HT1080 (cell line): ENCODE results near the gene SHROOM3. TPM values are rescaled to one million over a fixed set of nuclear protein-coding genes. Genes with fewer than 3 reads are reported as not detected.
"Not testable (repeated sequence)": the region's sequence is repeated elsewhere in the genome, so short reads cannot be mapped to it uniquely, and the experiment has no call there.

ENCODE experiments used
- DNase-seq: peaks from one replicate; pipeline ENCODE4 v3.0.0-alpha.2; 2015; ENCODE audit warnings: low read depth
- polyA plus RNA-seq, 2 experiments: library from polyadenylated mRNA; depleted of rRNA; stranded (reverse); fragments of >200 nt; gene quantifications; 2 replicates each; pipeline ENCODE4 v1.2.3, GENCODE V29; 2015
- total RNA-seq: library from RNA; depleted of rRNA; stranded (reverse); fragments of >200 nt; shearing (Covaris generic); gene quantifications from 2 replicates; pipeline ENCODE4 v1.2.3, GENCODE V29; 2014; rRNA removed

Gene SHROOM3
- total RNA-seq = 8.0 and 11.8 TPM in 2 replicates
- 4.1 and 4.3 TPM in 2 replicates for polyA plus RNA-seq (2015; cell fraction: cytosol; rRNA removed)
- polyA plus RNA-seq (2015; cell fraction: nucleus; rRNA removed) = 12.5 and 13.3 TPM in 2 replicates

DNA sequence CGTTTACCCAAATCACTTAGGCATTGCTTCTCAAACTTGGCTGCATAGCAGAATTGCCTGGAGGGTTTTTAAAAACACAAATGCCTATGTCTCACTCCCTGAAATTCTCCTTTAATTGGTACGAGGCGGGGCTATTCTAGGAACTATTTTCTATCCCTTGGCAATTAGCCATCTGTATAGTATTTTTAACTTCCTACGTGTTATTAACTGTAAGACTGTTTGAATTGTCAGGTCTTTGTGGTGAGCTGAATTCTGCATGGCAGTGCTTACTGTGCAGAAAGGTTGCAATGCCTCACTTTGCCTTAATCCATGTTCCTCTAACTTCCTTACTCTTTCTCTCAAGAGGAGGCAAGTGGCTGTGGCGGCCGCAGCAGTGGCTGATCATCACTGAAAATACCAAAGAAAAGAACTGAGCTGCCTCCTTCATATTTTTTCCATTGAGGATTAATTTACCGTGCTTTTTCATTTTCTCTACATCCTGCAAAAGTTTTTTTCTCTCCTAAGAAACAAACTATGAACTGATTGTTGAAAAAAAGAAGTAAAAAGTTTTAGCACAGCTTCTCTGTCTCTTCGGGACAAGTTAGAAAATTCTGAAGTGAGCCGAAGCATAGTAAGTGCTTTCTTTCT is at the start of gene SHROOM3:
SHROOM3 (plus strand) TSS at position 329 of the 627 bp plus-strand sequence. CDS start 824 bp downstream, outside the sequence.
- DNase-seq = no peak

DNA sequence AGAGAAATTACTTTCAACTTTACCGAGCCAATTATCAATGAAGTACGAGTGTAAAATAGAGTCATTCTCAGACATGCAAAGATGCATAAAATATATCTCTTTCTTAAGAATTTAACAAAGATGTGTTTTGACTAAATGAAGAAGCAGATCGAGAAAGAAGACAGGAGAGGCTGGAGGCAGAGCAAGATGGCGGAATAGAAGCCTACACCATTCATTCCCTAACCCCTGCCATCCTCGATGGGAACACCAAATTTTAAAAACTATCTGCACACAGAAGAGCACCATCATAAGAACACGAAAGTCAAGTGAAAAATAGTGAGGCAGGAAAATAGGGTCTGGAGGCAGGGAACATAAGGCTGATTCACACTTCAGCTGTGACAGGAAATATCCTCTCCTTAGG is 49.1 kb upstream of the SHROOM3 start:
- DNase-seq = no peak

DNA sequence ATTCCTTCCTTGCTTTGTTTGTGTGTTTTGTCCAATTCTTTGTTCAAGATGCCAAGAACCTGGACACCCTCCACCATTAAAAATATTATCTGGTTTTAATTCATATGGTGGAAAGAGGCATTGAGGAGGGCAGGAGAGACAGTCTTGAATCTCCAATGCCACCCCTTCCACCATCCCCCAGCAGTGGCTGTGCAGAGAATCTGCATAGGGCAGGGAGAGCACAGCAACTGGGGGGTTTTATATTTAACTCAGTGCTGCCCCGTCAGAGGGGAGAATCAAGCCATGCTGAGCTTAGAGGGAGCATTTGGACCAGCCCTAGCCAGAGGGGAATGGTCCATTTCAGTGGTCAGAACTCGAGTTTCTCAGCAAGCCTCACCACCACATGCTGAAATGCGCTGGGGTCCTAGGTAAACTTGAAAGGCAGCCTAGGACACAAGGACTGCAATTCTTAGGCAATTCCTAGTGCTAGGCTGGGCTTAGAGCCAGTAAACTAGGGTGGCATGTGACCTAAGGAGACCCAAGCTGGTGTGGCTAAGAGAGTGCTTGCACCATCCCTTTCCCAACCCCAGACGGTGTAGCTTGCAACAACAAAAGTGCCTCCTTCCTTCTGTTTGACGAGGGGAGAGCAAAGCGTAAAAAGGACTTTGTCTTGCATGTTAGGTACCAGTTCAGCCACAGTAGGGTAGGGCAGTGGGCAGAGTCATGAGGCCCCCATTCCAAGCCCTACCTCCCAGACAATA is 48.3 kb upstream of the SHROOM3 start:
- DNase-seq = no peak

DNA sequence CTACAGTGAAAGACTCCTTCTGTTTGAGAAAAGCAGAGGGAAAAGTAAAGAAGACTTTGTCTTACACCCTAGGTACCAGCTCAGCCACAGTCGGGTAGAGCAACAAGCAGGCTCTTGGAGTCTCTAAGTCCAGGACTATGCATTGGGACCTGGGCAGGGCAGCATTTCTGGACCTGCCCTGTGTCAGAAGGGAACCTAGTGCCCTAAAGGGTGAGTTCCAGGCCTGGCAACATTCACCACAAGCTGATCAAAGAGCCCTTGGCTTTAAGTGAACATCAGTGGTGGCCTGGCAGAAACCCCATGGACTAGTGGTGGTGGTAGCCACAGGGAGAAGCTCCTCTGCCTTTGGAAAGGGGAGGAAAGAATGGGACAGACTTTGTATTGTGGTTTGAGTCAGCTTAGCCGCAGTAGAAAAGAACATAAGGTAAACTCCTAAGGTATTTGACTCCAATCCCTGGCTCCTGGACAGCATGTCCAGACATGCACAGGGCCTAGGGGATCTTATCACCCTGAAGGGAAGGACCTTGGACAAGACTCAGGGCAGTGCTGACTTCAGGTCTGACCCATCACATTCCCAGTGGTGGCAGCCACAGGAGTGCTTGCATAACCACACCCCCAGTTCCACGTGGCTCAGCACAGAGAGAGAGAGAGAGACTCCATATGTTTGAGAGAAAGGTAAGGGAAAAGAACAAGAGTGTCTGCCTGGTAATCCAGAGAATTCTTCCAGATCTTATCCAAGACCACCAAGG is 46.7 kb upstream of the SHROOM3 start:
- DNase-seq = peak; percentile 24

DNA sequence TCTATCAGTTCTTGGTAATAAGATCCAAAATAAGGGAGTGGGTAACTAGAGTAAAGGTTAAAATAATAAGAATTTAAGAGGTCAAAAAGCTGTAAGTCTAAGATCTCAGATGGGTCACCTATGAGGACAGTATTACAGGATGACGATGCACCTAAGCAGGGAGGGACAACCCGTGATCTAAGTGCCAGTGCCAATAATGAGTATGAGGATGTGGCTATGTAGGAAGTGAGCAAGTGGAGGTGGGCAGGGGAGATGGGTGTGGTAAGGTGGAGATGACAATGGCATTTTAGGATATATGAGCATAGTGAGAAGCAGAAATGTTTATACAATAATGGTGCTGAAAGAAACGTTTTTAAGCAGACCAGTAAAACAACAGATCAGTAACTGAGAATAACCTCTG is 33.4 kb upstream of the SHROOM3 start:
- DNase-seq = peak; percentile 60

DNA sequence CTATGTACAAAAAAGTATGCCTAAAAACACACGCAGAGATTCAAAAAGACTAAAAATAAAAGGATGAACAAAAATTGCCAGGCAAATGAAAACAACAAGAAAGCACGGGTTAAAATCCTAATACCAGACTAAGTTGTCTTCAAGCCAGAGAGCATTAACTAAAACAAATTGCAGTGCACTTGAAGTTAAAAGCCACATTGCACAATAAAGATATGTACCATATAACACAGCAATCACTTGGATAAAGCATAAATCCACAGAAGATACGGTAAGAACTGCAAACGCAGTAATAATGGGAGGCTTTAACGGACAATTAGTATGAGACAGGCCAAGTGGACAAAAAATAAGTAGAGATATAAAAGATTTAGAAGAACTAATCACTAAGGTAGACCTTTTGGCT is 28.9 kb upstream of the SHROOM3 start:
- no peak for DNase-seq

DNA sequence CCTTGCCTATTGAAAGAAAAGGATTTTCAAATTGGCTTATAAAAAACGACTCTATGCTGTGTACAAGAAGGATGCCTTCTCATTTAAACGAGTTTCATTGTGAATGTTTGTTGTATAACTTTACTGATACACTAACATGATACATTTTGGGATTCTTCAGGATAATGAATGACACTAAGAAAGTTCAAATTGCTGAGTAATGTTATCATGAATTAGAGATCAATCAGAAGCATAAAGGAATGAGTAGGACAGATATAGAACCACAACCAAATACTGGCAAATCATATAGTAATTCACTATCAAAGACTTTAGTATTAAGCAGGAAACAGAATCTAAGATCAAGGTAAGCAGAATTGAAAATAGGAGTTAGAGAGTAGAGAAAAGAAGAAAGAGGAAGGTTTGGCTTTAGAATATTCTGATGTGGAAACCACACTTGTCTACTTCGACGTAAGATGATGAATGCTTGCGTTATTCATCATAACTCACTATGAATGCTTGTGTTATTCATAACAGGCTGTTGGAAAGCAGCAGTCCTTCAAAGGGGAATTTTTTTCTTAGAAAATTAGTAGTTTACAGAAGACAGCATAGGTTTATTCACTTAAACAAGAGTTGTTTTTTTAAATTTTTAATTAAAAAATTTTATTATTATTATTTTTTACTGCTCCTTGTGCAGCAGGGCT is 27.4 kb upstream of the SHROOM3 start:
- no peak for DNase-seq

DNA sequence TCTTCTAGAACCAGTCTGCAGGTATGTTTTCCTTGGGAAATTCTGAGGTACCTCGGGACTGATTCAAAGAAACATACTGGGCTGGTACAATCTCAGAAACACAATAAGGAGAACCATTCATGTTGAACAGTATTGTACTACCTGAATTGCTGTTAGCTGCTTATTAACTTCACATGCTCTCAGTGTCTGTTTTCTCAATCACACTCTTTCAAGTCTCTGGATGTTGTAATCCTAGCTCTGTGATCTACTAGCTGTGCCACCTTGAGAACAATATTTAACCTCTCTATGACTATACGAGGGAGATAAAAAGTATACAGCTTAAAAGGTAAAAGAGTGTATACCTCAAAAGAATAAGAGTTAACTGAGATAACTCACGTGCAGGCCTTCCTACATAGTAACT is 24.4 kb upstream of the SHROOM3 start:
- no peak for DNase-seq

DNA sequence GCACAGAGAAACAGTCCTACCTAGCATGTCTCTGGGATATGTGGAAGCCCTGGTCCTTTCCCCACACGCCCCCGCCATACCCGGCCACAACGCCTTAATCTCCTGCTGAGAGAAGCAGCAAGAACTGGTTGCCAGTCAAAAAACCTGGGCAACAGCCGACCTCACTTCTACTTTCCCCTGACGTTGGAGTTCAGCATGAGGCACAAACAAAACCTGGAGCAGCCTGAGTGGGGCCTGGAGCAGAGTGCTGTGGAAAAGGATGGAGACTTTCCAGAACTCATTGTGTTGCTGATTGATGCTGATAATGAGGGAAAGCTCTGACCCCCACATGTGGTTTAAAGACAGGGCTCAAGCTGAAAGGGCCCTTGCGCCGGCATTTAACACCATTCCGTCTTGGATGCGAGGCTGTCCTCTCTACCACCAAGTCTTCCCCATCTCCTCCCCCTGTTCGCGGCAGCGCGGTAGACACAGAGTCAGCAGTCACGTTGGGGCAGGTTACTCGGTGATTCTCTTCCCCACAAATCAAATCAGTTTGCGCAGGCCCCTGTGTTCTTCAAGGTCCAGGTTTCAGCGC is 14.8 kb upstream of the SHROOM3 start:
- DNase-seq = no peak

DNA sequence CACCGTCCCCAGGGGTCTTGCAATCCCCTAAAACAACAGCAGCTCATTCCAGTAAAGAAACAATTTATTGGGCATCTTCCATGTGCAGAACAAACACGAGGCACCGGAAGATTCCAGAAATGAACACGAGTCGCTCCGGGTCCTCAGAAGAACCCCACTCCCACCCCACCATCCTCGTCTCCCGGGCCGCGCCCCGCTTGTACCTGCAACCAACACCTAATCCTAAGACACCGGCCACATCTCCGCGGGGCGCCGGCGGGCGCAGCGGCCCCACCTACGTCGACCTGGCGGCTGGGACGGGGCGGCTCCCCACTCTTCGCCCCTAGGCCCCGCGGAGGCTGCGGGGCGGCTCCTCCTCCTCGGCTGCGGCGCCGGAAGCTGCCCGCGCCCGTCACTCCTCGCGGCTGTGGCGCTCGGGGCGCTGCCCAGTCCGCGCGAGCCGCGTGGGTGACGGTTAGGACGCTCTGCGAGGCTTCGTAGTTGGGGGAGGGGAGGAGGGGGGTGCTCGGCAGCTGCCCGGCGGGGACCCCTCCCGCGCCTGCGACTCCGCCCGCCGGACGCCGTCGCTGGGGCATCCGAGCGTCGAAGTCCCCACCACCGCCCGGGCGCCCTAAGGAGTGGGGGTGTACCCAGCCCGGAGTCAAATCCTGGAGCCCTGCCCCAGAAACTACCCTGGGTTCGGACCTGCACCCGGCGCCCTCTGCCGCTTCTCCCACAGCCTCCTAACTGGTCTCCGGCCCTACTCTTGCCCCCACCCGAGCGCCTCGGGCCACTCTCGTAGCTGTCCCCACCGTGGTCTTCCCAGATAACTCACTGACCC is 14.1 kb upstream of the SHROOM3 start, which contains the start of gene CCDC158:
CCDC158 (minus strand) TSS at position 380 of the 820 bp plus-strand sequence. CDS start 17,934 bp downstream, outside the sequence.
- DNase-seq = no peak

DNA sequence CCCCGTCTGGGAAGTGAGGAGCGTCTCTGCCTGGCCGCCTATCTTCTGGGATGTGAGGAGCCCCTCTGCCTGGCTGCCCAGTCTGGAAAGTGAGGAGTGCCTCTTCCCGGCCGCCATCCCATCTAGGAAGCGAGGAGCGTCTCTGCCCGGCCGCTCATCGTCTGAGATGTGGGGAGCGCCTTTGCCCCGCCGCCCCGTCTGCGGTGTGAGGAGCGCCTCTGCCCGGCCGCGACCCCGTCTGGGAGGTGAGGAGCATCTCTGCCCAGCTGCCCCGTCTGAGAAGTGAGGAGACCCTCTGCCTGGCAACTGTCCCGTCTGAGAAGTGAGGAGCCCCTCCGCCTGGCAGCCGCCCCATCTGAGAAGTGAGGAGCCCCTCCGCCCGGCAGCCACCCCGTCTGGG is 11.9 kb upstream of the SHROOM3 start:
- not testable (repeated sequence) for DNase-seq

DNA sequence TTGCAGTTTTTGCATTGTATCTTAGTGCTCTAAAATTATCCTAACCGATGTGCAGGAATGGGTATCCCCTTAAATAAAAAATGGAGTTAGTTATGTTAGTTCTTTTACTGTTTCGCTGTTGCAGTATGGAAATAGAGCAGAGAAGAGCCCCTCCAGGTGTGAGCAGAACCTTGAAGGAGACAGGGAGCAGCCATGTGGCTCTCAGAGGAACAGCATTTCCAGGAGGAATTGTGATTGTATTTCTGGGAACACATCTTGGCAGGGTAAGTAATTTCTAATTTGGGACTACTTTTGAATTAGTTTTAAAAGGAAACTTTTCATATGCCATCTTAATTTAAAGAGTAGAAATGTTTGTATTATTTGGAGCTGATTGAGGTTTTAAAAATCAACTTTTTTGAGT is 8.8 kb upstream of the SHROOM3 start:
- no peak for DNase-seq

DNA sequence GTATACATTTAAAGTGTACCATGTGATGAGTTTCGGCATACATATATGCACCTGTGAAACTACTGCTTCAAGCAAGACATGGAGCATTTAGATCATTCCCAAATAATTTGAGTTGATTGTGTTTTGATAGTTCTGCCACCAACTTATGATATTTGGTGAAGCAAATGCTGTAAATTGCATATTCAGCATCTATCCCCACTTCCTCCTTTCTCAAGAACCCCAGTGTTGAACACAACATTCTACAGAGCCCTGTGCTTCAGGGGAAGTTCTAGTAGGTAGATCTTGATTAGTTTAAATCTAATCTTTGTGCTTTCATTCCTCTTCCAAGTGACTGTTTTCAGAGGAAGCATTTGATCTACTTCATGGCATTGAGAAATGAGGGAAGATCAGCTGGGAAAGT is 5.4 kb upstream of the SHROOM3 start:
- DNase-seq = no peak

DNA sequence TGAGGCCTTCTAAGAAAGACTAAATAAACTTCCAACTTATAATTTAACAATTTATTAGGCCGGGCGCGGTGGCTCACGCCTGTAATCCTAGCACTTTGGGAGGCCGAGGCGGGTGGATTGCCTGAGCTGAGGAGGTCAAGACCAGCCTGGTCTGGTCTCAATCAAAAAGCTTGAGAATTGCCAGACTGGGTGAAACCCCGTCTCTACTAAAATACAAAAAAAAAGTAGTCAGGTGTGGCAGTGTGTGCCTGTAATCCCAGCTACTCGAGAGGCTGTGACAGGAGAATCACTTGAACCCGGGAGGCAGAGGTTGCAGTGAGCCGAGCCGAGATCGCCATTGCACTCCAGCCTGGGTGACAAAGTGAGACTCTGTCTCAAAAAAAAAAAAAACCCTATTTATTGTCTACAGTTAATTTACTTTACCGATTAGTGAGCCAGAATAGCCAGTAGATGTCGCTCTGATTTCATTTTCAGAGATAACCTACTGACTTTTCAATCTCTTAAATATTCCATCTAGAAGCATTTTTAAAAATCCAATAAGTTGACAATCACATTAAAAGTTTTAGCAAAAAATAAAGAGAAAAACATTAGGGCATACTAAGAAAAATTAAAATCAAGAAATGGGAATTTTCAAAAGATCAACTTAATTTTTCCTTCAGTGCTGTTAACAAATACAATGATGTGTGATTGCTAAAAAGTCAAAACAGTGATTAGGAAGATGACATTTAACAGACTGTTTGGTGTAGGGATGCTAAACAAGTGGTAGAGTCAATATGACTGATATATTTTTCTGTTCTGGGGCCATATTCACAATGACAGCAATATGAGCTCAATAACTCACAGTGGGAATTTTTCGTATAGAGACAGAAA is 4.3 kb upstream of the SHROOM3 start:
- peak; percentile 58 for DNase-seq

DNA sequence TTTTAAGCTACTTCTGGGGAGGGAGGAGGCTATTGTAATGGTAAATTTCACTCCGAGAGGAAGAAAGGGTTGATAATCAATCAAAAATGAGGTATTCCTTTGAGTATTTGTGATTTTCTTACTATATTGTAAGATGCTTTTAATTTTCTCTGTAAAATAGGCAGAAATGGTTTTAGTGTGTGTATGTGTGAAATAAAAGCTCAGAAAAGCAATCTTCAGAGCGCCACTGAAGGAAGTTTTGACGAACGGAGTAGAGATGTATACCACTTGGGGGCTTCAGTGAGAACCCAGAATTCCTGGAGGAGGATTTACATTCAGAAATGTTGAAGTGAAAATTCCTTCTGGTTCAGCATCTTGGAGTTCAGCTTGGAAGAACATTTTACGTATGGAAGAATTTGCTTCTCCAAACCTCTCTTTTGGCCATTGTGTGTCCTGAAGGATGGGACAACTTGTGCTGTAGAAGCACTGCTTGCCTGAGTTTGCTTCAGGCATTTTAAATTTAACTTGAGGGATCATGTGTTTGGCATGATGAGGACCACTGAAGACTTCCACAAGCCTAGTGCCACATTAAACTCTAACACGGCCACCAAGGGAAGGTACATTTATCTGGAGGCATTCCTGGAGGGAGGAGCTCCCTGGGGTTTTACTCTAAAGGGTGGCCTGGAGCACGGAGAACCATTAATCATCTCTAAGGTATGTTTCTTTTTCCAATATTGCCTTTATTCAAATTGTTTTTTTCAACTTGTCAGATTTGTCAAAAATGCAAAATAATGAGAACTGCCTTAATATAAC is 695 bp downstream of the SHROOM3 start:
- no peak for DNase-seq

DNA sequence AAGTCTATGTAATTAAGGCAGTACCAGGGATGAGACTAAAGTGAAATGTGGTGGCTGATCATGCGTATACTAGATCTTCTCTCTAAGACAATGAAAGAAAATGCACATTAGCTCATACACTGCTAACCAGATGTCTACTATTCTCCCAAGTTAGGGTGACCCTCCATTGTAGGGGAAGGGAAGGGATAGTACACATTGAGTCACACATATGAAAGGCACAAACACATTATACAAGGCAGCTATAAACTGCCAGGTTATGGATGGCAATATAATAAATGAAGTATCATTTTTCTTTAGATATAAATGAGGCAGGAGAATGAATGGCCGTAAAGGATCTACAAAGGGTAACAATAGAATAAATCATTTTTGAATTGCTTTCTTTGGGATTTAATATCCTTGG is 4.5 kb downstream of the SHROOM3 start:
- DNase-seq = no peak

DNA sequence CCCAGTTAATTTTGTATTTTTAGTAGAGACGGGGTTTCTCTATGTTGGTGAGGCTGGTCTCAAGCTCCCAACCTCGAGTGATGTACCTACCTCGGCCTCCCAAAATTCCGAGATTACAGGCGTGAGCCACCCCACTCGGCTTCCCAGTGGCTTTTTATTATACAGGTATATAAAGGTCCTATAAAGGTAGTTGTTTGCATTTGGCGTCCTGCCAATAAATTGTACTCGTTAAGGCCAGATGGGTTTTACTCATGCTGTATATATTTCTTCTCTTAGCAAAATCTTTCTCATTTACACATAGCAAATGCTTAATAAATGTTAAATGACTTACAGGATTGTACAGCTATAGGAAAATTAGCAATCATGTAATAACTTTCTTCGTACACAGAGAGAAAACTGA is 6.9 kb downstream of the SHROOM3 start:
- no peak for DNase-seq

DNA sequence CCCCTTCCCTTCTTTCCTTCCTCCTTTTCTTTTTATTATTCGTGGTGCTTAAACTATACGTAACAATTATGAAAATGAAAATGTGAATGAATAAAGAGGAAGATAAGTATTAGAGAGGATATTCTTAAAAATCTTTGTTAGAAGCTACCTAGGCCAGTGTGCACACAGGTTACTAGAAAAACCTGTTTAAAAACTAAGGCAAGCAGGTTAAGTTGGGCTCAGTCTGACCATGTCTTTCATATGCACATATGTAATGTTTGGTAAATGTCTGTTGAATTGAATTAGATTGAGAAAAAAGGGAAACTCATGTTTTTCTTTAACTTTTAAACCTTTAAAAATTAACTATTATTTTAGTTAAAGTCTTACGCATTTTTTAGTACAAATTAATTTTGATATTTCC is 7.8 kb downstream of the SHROOM3 start:
- DNase-seq = no peak
